Erythroblast (primary cell): ENCODE results near the gene LYRM1.

Experiments
- GATA1 ChIP-seq: IDR thresholded peaks from 2 replicates; pipeline ENCODE4 v1.6.1; 2011; ENCODE audit warnings: low read depth, mild to moderate bottlenecking, control low read depth, low read length, moderate library complexity
- POLR2A ChIP-seq: IDR thresholded peaks from 2 replicates; pipeline ENCODE4 v1.6.1; 2011; ENCODE audit warnings: mild to moderate bottlenecking, low read length

DNA sequence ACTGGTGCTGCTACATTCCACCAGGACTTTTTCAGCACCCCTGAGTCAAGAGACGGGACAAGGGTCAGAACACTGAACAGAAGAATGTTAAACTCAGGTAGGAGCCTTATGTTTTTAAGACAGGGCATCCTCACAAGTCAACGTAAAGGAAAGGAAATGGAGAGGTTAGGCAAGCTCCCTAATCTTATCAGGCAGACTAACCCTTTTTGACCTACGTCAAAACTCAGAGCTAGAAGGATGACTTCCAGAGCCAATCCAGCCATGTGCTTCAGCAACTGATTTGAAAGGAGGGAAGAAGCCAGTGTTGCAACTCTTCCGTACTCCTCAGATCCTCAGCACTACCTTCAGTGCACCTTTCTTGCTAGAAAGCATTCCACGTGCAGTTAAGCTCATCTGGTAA, 47.4 kb upstream of the LYRM1 start:
- no peak for TF ChIP-seq POLR2A
- TF ChIP-seq GATA1: no peak
